A549 treated with AZD9567 at 1 μM for 4 hours (cell line): ENCODE results near the gene TEX22. TPM values are rescaled to one million over a fixed set of nuclear protein-coding genes. Genes with fewer than 3 reads are reported as not detected.

Source experiments
- total RNA-seq: library from RNA; stranded (reverse); fragments of 200-300 nt; extraction: Qiagen RNA extraction; gene quantifications from 5 replicates; pipeline ENCODE4 v1.2.3, GENCODE V29; 2022; ENCODE audit not compliant: insufficient read depth

The TEX22 gene, protein sequence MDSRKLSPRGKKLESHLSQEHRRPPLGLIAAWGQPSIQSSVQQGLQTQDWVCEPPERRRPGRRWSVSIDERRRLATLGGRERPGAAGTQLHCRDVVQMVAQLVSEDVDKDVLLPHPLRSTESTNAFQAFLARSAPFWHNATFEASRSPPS
- 0.20 to 1.1 TPM (median 0.27 TPM) in 4 of 5 replicates, not detected in the other for total RNA-seq

DNA sequence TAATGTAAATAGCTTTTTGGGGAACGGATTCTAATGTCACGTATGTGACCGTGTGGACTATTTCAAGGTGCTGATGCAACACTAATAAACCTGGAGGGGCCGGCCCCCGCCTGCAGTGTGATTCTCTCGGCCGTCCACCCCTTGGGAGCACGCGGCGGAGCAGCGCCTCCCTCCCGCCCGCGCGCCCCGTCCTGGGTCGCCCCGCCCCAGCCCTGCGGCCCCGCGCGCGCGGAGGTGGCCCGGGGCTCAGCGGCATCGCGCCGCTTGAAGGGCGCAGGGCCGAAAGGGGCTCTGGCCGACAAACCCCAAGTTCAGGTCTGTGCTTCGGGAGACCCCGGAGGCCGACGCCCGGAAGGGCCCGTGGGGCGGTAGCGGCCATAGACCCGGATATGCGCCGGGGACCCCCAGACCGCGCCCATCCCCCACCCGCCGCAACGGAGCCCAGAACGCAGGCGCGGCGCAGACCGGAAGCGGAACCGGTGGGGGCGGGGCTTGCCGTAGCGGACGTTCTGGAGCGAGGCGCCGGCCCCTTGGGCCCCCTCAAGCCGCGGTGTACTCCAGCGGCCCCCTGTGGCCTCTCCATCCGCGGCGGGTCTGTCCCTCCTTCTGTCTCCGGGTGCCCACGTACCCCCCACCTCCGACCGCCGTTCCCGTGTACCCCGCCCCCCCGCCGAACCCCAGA, at the start of gene TEX22:
Gene TEX22 (plus strand): TSS at position 495 of the 682 bp plus-strand sequence. CDS start 803 bp downstream, outside the sequence.

DNA sequence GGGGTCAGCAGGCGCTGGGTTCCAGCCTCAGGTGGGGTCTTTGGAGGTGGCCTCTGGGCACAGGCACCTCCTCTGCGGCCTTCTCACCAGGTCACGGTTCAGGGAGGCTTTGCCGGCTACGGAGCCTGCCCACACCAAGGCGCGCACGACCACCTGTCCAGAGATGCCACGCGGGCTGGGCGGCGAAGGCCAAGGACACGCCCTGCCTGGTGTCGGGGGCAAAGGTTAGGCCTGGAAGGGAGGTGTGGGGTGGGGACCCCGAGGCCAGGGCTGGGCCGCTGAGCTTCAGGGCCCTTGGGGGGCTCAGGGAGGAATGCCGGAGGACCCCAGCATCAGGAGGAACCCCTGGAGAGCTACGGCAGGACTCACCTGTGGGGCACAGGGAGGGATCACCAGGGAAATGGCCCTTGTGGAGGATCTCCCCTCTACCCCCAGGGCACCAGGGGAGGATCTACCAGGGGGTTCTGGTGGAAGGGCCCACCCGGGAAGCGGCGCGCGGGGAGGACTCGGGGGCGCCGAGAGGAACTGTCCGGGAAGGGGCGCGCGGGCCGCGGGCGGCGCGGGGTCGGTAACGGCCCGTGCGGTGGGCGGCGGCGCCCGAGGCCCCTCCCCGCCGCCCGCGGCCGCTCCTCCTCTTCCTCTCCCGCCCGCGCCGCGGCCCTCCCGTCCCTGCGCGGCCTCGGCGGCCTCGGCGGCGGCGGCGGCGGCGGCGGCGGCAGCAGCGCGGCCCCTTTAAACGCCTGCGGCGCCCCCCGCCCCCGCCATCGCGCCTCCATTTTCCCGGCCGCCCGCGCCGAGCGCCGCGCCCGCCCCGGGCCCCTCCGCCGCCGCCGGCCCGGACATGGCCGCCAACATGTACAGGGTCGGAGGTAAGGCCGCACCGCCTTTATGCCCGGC, 21.1 kb downstream of the TEX22 start, which contains the start of gene MTA1:
Gene MTA1 (plus strand): TSS at position 633 of the 897 bp plus-strand sequence. CDS start 209 bp downstream, at position 842.

Other genes with a start within 250 kb of the TEX22 start
- 26.4 to 35.5 TPM (median 30.5 TPM) in 5 replicates for gene JAG2, start 229.8 kb upstream of the TEX22 start, total RNA-seq
- 21.9 to 51.1 TPM (median 44.5 TPM) in 5 replicates for gene NUDT14, start 217.2 kb upstream of the TEX22 start, total RNA-seq
- gene BTBD6, start 150.0 kb upstream of the TEX22 start, total RNA-seq: 33.0 to 44.5 TPM (median 41.2 TPM) in 5 replicates
- gene BRF1, start 97.5 kb upstream of the TEX22 start, total RNA-seq: 25.8 to 30.0 TPM (median 28.8 TPM) in 5 replicates
- 23.7 to 29.4 TPM (median 27.7 TPM) in 5 replicates for gene PACS2, start 83.8 kb upstream of the TEX22 start, total RNA-seq
- gene MTA1, start 21.3 kb downstream of the TEX22 start, total RNA-seq: 46.5 to 86.8 TPM (median 83.5 TPM) in 5 replicates
- gene CRIP2, start 76.3 kb downstream of the TEX22 start, total RNA-seq: 118 to 201 TPM (median 197 TPM) in 5 replicates
- 1,826 to 2,202 TPM (median 1,909 TPM) in 5 replicates for gene CRIP1, start 88.3 kb downstream of the TEX22 start, total RNA-seq
- gene TEDC1, start 92.7 kb downstream of the TEX22 start, total RNA-seq: 24.6 to 53.4 TPM (median 47.1 TPM) in 5 replicates
- 2.7 to 10.3 TPM (median 7.8 TPM) in 5 replicates for gene TMEM121, start 128.0 kb downstream of the TEX22 start, total RNA-seq